HG03159 (cell line): ENCODE measurements around the gene RAB19.

Experiments used
- ATAC-seq: cut with Tn5 transposase; IDR thresholded peaks from one replicate; pipeline ENCODE4 v1.9.1; 2021; ENCODE audit warnings: mild to moderate bottlenecking, moderate library complexity; ENCODE audit not compliant: unreplicated experiment

The RAB19 gene, protein sequence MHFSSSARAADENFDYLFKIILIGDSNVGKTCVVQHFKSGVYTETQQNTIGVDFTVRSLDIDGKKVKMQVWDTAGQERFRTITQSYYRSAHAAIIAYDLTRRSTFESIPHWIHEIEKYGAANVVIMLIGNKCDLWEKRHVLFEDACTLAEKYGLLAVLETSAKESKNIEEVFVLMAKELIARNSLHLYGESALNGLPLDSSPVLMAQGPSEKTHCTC

DNA sequence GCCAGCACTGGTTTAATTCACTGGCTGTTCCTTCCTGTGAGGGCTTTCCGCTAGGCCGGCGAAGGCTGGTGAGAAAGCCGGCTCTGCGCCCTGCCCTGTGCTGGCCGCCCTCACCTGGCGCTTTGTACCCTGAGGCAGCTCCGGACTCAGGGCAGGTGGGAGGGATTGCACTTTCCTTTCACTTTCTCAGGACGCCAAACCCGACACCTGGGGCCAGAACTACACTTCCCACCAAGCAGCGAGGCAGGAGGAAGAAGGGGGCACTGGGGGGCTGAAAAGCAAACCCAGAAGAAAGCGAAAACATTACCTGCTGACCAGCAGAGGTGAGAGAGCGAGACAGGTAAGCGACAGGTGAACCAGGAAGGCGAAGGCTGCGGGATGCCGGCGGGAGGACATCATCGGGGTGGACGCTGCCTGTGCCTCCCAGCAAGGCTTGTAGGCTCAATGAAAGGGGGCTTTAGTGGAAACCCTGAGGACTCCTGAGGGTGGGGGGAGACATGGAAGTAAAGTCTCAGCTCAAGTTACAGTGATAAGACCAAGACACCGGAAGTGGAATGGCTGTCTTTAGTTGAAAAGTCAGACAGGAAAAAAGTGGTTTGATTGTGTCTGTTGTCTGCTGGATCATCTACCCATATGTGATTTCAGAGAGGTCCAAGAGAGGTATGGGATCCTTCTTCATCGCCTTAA is at the start of gene RAB19:
RAB19 (plus strand) TSS at position 181 of the 687 bp plus-strand sequence. CDS start 3,589 bp downstream, outside the sequence.
- peak; percentile 68 for ATAC-seq

DNA sequence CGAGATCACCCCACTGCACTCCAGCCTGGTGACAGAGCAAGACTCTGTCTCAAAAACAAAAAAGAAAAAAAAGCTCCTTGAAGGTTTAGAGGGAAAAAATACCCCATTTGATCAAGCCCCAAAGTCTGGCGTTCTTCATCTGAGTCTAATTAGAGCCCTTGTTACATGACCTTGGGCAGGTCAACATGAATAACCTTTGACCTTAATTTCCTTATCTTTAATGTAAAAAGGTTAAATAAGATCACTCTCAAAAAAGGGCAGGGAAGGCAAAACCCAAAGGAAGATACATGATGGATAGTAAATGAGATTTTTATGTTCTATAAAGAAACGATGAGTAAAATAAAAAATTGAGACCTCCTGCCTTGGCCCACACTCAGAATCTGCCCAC is 45.8 kb upstream of the RAB19 start:
- no peak for ATAC-seq

DNA sequence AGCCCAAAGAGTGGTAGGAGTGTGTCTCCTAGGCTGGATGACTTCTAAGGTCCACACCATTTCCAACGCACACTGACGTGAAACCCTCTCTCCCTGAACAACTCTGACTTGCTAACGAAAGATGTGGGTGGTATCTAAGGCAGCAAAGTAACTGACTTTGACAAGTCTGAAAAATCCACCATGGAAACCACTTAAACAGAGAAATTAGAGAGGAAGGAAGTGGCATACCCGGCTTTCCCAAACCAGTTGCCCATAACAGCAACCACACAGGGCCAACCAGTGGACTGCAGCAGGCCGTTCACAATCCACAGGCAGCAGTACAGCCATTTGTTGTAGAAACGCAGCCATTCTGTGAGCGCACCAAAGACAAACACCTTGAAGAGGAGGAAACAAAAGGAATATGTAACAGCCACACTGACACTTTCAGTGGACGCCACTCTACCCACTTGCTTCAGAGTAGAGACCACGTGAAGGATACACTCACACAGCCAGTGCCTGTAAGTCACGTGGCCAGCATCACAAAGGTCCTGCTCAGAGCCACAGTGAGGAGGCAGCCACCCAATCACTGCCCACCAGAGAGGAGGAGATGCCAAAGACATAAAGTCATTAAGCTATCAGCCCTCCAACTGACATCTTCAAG is 45.3 kb upstream of the RAB19 start:
- peak; percentile 32 for ATAC-seq

DNA sequence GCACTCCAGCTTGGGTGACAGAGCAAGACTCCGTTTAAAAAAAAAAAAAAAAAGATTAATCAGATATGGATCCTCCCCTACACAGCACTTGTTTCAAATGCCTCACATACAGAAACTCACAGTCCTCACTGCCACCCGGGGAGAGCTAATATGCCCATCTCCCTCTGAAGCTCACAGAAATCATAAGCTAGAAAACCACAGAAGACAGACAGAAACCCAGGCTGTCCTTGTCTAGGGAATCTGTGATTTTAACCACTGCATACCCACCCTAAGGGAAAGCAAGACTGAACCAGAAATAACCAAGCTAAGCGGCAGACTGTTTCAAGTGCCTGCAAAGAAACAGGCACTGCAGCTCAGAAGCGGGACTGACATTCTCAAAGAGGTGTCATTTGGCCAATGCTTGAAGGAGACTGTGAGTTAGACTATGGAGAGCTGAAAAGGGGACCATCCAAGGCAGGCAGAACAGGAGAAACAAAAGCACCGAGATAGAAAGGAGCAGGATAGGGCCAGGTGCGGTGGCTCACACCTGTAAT is 43.1 kb upstream of the RAB19 start:
- ATAC-seq, result no peak

DNA sequence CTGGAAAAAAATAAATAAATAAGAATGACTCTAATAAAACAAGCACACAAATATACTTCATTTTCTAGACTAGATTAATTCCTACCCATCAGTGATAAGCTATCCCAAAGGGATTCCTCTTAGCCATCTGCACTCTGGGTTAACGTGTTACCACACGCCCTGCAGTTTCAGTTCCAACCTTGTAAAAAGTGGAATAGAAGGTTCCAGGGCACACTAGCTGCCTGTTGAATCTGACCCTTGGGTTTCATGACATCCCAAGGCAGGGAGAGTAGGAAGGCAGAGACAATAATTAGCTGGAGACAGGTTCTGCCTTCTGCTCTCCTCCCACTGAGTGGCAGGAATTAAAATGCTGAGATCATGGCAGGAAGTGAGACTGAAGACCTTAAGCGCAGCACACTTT is 39.0 kb upstream of the RAB19 start:
- ATAC-seq, result no peak

DNA sequence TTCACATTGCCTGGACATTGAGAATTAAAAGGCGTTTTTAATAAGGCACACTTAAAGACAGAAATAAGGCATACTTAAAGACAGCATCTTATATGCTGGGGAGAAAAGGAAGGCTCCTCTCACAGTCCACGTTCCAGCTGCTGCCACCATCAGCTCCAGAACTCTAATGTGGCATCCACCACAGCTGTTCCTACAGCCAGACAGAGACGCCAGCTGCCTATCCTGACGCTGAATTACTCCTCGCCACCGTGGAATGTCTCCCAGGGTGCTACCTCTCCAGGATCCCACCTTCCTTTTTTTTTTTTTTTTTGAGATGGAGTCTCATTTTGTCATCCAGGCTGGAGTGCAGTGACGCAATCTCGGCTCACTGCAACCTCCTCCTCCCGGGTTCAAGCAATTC is 36.3 kb upstream of the RAB19 start:
- ATAC-seq, result no peak

DNA sequence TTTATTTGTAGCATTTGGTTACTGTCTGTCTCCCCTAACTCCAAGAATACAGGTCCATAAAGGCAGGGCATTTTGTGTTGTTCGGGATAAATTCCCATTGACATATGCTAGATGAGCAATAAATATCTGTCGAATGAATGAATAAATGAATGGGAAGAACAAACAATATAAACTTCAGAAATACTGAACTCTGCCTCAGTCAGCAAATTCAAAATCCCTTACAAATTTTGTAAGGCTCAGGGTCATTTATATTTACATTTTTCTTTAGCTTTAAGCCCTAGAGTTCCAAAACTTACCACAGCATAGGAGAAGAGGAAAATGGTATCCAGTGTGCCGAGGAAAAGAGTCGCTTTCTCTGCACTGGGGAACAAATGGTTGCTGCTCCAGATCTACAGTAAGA is 34.6 kb upstream of the RAB19 start:
- no peak for ATAC-seq

DNA sequence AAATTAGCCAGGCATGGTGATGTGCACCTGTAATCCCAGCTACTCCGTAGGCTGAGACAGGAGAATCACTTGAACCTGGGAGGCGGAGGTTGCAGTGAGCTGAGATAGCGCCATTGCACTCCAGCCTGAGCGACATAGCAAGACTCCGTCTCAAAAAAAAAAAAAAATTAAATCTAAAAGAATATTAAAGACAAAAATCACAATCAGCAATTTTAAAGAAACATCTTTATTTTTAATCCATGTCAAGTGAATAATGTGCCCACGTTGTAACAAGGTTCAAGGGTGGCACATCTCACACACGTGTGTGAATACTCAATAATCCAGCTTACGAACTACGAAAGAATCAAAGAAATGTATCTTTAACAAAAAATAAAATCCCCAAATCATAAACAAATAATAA is 28.5 kb upstream of the RAB19 start:
- ATAC-seq, result no peak

DNA sequence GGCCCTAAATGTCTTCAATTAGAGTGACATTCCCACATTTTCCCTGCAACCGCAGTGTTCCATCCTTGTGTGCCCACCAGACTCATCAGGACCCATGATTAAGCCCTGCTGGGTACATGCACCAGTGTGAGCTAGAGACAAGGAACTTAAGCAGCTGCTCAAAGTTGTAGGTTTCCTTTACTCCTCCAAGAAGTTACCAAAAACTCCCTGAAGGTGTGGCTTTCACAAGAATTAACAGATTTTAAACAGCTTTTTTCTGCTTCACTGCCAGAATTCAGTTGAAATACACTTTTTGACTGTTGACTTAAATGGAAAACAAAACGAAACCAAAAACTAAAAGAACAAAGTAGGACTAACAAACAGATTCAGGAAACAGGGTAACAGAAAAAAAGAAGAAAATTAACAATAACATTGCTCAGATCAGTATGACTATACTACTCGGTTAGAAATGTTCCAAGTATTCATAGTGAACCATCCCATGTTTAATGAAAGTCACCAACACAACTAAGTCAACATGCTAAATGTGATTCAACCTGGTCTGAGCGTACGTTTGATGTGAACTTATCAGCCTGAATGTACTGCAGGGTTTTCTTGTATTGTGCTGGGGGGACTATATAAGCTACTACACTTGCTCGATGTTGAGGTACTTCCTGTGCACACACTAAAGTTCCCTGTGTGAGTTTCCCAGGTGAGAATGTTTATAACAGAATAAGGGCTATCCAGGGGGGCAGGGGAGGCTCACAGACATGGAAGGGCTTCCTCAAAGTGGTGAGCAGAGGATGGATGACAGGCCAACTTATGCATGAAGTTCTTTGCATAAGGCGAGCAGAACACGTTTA is 27.7 kb upstream of the RAB19 start:
- no peak for ATAC-seq

DNA sequence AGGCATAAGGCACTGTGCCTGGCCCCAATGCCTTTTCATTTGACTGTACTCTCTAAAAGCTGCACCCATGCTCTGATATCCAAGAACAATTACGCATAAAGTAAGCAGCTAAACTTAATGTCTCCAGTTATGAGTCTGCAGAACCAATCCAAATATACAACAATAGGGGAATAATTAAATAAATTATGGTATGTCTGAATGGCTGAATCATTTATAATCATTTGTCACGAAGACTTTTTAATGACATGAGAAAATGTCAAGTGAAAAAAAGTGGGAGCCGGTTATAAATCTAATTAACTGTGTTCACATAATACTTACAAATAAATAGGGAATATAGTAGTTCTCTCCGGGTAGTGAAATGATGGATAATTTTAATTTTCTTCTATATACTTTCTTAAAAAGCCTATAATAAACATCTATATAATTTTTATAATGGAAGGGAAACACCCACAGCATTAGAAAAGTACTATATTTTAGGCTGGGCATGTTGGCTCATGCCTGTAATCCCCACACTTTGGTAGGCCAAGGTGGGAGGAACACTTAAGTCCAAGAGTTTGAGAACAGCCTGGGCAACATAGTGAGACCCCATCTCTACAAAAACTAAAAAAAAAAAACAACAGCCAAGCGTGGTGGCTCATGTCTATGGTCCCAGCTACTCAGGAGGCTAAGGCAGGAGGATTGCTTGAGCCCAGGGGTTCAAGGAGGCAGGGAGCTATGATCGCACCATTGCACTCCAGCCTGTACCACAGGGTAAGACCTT is 19.7 kb upstream of the RAB19 start:
- ATAC-seq, result no peak

DNA sequence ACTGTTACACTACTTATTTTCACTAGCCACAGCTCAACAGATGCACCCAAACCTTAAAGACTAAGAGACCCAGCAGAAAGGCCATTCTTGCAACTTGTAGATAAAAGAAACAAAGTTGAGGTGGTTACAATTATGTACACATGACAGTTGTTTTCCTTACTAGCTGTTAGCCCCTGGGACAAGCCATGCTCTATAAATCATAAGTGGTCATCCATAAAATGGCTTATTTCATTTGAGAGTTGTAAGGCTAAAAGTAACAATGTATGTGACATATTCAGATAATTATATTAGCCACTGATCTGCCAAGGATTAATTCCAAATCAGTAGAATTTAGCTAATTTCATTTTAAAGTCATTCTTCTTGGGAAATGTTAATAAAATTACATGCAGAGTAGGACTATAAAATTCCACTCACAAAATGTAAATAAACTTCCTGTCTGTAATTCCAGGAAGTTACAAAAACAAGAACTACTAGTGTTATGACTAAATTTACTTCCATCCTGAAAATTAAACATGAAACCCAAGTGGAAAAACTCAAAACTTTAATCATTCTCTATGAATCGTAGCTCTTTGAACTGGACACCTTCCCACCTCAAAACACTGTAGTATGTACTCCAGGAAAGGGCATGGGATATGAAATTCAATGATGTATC is 18.8 kb upstream of the RAB19 start:
- ATAC-seq, result no peak

DNA sequence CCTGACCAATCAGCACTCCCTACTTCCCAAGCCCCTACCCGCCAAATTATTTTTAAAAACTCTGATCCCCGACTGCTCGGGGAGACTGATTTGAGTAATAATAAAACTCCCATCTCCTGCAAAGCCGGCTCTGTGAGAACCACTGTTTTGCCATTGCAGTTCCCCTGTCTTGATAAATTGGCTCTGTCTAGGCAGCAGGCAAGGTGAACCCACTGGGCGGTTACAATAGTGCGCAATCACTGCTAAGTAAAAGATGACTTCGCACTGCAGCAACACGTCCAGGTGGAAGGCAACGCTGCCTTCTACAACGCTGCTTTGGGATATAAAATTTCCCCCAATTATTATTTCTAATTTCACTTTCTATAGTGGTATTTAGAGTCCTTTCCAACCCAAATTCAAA is 14.4 kb upstream of the RAB19 start:
- ATAC-seq, result no peak

DNA sequence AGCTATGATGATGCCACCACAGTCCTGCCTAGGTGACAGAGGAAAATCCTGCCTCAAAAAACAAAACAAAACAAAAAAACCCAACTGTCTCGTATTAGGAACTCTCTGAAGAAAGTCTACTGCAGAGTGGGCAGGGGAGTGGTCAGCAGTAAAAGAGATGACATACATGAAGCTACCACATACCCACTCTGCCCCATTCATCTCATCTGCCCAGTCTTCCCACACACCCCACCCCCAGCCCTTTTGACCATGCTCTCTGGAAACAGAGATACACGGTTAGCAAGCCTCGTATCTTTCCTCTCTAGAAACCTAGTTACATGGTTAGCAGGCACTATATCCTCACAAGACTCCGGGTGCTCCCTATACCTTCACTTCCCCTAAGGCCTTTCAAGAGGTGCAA is 13.8 kb upstream of the RAB19 start:
- ATAC-seq, result no peak

DNA sequence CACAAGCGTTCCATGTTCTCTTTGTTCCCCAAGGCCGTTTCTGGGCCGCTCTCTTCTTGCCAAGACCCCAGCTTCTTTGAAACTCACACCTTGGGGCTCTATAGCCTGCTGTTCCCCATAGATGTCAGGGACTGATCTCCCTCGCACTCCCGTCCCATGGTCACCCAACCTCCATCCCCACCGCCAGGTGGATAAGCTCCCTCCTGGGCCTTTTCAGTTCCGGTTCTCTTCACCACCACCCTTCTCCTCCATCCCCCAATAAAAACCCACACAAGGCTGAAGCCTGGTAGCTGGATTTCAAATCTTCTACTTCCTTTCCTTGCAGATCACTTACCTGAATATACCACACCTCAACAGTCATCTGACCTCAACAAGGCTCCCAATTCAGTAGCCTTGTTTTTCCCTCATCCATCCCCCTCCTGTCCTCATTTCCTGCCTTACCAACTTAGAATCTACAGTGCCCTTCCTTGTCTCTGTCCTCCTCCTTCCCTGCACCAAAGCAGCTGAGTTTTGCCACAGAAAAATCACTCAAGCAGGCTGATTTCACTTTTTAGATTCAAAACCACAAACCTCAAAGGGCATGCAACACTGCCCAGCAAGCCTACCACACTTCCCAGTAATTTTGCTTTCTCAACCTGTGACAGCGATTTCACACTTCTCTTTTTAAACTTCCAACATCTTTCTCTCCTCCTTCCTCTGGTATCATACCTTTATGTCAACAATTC is 13.2 kb upstream of the RAB19 start:
- ATAC-seq, result no peak

DNA sequence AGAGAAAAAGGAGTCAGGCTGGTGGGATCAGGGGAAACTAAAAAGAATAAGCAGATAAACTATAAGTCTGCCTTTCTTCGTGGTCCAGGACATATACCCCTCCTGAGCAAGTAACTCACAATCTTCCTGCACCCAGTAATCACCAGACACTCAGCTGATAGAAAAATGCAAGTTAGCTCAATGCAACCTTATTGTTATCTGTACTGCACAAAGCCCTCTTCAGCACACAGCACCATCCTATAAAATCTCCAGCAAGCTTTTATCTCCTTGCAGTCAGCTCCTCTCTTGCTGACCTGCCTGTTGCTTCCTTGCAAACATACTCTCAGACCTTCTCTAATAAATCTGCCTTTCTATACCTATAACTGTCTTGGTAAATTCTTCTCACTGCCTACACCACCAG is 12.2 kb upstream of the RAB19 start:
- no peak for ATAC-seq

DNA sequence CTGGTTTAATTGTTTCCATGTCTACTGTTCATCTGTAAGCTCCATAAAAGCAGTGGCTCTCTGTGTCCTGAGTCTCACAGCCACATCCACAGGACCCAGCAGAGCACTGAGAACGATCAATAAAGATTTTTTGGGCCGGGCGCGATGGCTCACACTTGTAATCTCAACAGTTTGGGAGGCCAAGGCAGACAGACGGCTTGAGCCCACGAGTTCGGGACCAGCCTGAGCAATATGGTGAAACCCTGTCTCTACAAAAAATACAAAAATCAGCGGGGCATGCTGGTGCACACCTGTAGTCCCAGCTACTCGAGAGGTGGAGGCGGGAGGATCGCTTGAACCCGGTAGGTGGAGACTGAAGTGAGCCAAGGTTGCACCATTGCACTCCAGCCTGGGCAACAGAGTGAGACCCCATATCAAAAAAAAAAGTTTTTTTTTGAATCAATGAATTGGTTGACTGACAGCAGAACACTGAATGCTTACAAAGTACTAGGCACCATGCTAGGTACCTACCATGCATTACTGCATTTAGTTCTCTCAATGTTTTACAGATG is 10.0 kb upstream of the RAB19 start:
- no peak for ATAC-seq

DNA sequence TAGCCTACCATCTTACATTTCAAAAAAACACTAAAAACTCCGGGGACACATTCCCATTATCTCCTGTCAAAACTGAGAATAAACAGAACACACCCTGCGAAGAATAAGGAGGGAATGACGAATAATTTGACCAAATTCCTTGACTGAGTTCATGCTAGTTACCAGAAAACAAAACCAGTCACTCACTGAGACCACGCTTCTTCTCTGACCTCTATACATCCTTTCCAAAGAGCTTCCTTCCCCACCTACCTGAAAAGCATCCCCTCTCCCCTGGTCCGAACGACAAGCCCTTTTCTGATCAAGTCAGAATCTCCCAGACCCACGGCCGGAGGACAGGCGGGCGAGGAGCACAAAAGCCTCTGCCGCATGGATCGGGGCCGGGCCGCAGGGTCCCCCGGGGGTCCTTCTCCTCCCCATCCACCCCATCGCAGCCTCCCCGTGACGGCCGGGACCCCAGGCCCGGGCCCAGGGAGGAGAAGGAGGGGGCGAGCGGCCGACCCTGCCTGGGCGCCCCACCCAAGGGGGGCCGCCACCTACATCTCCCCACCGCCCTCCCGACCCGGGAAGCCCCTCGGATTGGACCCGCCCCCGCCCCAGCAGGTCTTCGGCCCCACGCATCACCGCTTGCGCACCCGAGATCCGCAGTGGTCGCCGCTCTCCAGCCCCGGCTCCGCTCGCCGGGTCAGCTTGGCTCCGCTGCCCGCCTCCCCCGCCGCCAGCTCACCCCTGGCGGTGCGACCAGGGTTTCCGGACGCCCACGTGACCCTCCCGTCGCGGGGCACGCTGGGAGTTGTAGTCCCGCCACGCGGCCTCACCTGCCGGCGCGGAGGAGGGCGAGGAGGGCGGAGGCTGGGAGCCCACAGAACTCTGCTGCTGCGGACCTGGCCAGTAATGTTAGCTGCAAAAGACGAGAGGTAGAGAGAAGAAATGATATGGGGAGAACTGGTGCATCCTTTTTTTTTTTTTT is 5.8 kb upstream of the RAB19 start, which contains the start of gene SLC37A3:
SLC37A3 (minus strand) TSS at position 747 of the 967 bp plus-strand sequence. CDS start 16,004 bp downstream, outside the sequence.
- peak; percentile 99 for ATAC-seq

DNA sequence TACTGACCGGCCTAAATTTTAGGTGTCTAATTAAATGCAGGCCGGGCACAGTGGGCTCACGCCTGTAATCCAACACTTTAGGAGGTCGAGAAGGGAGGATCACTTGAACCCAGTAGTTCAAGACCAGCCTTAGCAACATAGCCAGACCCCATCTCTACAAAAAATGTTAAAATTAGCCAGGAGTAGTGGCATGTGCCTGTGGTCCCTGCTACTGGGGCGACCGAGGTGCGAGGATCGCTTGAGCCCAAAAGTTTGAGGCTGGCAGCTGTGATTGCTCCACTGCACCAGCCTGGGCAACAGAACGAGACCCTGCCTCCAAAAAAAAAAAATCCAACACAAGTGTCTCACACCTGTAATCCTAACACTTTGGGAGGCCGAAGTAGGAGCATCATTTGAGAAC is 5.0 kb upstream of the RAB19 start:
- ATAC-seq, result no peak
